Right renal cortex interstitium (tissue), 3 donors: Measurements from ENCODE around the gene RP2. TPM values are rescaled to one million over a fixed set of nuclear protein-coding genes. Genes with fewer than 3 reads are reported as not detected.

Source experiments
- DNase-seq, 3 donors: peaks; one replicate each; pipeline ENCODE4 v3.0.0-alpha.2; 2013; ENCODE audit warnings: low read depth in 3 of 3, low spot score in 2 of 3
- polyA plus RNA-seq, 3 donors: library from polyadenylated mRNA; unstranded; fragments of 120-200 nt; gene quantifications; one replicate each; pipeline ENCODE4 v1.2.1, GENCODE V29; 2013; ENCODE audit not compliant: insufficient read length in 3 of 3

Gene RP2
- polyA plus RNA-seq: 10 to 100 TPM; 14.7 to 15.9 (median 15.5) TPM

DNA sequence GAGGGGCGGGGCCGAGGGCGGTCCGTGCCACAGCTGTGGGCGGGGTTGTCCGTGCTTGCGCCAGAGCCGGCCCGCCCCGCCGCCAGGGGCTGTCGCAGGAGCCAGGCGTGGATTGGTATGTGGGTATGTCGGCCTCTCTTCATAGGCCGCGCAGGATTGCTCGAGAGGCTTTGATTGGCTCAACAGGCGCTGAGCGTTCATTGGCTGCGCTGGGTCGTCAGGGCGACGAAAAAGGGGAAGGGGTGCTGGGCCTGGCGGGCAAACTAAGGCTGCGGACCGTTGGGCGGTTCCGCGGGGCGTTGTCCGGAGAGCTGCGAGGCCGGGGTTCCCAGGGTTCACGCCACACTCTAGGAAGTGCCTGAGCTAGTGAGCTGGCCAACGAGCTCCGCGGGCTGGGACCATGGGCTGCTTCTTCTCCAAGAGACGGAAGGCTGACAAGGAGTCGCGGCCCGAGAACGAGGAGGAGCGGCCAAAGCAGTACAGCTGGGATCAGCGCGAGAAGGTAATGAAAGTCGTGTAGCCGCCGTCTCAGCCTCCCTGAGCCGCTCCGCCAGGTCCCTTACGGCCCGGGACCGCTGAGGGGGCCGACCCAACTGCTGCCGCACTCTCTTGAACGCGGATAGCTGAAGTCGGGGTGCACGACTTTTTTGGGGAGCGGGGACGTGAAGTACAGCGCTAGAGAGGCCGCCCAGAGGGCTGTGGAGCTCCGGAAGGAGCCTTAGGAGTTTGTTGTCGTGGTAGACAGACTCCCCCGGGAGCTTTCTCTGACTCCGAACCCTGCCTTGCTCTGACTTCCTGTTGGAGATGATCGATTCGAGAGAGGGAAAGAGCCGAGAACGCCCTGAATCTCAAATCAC is at the start of gene RP2:
TSS of gene RP2 (plus strand) at position 343 of the 857 bp plus-strand sequence. CDS start at position 401, 58 bp downstream.
- DNase-seq: peak; percentile 60 to 86 (median 71)

DNA sequence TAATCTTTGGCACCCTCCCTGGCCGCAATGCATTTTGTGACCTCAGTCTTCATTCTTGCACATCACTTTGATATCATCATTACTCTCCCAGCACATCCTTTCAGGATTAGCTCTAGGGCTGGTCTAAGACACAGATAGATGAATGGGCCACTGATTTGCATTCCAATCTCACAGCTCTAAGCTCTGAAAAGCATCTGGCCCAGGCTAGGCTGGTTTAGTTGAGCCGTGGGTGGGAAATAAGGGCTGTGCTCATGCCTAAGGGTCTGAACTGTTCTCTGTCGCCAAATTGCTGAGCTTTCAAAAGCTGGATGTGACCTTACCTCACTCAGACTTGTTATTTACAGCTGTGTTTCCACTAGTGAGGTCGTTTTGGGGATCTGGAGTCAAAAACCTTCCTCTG is 47.9 kb upstream of the RP2 start:
- no peak for DNase-seq

DNA sequence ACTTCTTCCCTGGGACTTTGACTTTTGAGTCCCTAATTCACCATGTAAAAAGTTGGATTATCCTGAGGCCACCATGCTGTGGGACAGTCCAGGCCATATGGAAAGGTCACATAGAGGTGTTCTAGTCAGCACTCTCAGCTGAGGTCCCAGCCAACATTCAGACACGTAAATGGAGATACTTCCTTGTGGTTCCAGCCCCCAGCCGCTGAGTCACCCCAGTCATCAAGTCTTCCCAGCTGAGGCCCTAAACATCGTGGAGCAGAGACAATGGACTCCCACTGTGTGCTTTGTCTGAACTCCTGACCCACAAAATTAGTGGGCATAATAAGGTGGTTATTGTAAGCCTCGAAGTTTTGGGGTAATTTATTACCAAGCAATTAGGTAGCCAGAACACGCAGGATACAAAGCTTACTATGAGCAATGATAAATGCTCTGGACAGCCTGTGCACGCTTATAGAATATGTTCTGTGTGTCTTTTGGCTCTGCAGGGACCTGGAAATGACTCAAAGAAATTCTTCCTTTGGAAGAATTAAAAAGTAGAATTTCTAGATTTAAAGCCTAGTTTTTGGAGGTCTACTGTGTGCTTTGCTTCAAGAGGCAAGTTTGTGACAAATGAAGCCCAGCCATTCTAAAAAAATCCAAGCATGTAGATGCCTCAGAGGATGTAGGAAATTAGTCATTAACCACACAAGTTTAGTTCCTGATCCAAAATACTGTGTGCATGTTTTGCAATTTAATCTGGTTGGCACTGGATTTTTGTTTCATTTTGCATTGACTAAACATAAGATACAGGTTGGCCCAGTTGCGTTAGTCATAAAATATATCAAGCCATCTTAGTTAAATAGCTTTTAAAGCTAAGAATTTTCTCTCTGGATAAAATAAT is 44.7 kb upstream of the RP2 start:
- DNase-seq: no peak

DNA sequence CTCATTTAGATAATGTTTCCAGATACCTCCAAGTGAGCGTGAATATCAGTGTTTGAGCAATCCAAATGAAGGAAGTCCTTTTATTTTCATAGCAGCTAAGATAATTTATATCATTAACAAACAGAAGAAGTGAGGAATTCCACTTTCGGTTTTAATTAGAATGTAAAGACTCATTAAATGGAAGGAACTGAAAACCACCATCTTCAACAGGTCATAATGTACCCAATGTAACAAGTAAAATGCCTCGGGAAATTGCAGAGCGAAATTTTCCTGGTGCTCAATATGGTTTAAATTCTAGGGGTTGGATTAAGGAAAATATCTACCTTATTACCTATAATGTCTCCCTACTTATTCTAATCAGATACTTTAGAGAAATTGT is 44.0 kb upstream of the RP2 start:
- no peak for DNase-seq

DNA sequence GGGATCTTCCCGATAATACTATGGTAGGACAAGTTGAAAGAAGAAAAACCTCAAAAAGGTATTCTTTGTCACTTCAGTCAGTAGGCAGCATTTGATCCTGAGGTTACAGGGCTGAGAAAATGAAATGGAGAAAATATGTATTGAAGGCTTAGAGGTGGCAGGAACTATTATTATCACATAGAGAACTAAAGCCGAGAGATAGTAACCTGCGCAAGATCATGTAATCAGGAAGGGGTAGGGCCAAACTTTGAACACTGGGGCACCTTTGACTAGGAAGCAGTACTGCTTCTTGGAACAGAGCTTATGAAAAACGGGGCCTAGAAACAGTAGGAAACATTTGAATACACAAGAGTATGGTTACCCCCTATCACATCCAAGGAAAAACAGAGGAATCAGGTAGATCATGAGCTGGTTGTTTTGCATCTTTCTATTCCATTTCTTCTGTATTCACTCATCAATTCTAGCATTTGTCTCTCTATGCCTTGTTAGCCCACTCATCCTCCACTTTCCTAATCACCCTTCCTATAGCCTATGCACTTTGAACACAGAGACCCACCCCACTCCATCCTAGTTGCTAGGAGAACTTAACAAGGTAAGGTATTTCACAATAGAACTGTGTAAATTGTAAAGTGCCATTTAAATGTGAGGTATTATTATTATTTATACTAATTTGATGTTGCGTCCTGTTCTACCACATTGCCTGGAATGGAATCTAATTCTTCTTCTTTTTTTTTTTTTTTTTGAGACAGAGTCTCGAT is 43.3 kb upstream of the RP2 start:
- DNase-seq: no peak

DNA sequence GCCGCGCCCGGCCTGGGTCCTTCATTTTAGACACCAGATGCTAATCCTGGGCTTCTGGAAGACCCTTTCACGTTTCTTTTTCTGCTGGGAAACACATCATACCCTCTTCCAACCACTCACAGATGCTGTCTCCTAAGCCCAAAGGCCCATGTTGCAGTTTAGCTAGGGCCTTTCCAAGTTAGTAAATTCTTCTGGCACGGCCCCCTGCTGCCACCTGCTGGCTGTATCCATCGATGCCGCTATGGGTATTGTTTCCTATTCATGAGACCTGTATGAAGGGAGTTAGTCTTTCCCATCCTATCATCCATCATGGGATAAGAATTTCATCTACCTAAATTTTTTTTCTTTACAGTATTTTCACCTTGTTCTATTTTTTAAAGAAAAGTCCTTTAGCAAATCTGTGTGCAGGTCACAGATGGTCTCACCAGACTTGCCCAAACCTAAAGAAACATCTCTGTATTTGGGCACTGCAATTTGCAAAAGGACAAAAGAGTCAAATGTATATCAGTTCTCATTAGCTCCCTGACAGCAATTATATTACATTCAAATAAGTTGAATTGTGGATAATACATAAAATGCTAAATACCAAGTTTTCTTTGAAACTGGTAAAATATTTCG is 40.2 kb upstream of the RP2 start:
- peak in 2 of 3 donors; percentile 10 to 25 for DNase-seq

DNA sequence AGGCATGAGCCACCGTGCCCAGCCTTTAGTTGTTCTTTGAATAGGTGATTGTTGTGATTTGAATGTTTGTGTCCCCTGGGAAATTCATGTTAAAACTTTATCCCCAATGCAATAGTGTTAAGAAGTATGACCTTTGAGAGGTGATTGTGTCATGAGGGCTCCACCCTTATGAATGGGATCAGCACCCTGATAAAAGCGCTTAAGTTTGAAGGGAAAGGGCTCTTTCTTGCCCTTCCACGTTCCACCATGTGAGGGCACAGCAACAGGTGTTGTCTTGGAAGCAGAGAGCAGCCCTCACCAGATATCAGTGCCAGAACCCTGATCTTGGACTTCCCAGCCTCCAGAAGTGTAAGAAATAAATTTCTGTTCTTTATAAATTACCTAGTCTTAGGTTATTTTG is 33.7 kb upstream of the RP2 start:
- no peak for DNase-seq

DNA sequence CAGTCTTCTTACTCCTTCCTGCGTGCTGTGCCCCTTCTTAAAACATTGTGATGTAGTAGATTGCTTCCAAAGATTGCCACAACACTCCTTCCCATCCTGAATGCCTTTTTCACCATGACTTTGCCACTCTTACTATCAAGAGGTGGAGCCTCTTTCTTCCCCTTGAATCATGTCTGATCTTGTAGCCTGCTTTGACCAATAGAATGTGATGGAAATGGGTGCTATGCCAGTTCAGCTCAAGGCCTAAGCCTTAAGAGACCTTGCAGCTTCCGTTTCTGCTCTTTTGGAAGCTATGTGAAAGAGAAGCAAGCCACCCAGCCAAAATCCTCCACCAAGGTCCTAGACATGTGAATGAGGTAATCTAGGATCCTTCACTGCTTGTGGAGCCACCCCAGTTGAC is 31.6 kb upstream of the RP2 start:
- no peak for DNase-seq

DNA sequence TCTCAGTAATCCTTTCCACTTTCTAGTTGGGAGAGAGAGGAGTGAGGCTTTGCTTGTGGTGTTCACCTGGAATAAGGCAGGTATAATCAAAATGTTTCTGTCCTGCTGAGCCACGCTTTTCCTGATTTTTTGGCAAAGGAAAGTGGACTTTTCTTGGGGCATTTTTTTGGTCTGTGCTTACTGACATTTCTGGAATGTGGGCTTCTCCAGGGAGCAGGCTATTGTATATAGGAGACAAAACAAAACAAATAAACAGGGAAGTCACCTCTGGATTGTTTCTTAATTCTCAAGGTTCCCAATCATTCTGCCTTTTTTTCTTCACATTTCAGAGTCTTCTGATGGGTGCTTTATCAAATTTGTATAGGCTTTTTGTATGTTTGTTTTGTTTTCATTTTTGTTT is 25.7 kb upstream of the RP2 start:
- no peak for DNase-seq

DNA sequence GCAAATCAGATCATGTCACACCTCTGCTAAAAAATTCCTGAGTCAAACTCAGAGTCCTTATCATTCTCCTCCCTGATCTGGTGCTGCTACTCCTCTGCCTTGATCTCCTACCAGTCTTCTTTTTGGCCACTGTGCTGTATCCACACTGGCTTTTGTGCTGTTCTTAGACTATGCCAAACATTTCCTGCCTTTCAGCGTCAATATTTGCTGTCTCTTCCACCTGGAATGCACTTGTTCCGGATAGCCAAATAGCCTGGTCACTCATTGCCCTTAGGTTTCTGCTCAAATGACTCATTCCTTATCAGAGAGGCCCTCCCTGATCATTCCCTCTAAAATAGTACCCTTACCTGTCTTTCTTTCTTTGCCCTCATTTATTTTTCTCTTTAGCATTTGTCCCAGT is 24.4 kb upstream of the RP2 start:
- DNase-seq: no peak

DNA sequence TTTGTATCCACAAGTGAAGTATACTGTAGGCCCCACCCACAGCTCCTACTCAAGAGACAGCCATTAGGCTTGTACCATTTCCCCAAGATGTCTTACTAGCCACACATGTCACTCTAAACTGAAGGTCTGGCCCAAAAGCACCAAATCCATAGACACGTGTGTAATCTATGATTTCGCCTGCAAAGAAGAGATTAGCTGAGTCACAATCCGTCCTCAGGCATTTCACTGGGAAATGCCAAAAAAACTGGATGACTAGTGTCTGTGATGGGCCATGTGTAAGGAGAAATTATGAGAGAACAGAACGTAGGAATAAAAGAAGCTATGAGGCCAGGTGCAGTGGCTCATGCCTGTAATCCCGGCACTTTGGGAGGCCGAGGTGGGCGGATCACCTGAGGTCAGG is 21.9 kb upstream of the RP2 start:
- DNase-seq: no peak

DNA sequence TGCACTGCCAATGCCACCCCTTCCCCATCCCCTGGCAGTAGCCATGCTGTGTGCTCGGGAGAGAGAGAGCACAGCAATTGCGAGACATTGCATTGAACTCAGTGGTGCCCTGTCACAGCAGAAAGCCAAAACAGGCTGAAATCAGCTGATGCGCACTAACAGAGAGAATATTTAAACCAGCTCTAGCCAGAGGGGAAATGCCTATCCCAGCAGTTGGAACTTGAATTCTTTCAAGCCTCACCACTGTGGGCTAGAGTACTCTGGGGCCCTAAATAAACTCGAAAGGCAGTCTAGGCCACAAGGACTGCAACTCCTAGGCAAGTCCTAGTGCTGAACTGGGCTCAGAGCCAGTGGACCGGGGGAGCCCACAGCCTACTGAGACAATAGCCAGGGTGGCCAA is 17.7 kb upstream of the RP2 start:
- DNase-seq: no peak

DNA sequence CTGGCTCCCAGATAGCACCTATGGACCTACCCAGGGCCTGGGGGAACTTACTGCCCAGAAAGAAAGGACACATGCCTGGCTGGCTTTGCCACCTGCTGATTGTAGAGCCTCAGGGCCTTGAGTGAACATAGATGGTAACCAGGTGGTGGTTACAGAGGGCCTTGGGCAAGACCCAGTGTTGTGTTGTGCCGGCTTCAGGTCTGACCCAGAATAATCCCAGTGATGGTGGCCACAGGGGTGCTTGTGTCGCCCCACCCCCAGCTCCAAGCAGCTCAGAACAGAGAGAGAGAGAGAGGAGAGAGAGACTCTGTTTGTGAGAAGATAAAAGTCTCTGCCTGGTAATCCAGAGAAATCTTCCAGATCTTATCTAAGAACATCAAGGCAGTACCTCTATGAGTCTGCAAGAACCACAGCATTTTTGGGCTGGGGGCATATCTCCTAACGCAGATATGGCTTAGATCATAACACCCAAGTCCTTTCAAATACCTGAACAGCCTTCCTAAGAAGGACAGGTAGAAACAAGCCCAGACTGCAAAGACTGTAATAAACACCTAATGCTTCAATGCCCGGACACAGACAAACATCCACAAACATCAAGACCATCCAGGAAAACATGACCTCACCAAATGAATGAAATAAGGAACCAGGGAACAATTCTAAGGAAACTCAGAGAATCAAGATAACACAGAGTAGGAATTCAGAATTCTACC is 16.3 kb upstream of the RP2 start:
- no peak for DNase-seq

DNA sequence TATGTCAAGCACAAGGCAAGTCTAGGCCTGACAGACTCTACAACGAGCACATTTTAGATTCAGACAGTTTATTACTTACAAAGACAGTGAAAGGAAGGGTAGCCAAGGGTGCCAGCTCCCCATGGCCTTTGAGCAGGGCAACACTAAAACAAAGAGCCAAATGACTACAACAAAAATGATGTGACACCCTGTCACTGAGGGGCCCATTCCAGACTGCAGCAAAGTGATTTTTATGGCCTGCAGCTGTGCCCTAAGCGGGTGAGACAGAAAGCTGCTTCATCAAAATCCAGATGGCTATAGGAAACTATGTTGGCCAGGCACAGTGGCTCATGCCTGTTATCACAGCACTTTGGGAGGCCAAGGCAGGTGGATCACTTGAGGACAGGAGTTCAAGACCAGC is 13.4 kb upstream of the RP2 start:
- no peak for DNase-seq

DNA sequence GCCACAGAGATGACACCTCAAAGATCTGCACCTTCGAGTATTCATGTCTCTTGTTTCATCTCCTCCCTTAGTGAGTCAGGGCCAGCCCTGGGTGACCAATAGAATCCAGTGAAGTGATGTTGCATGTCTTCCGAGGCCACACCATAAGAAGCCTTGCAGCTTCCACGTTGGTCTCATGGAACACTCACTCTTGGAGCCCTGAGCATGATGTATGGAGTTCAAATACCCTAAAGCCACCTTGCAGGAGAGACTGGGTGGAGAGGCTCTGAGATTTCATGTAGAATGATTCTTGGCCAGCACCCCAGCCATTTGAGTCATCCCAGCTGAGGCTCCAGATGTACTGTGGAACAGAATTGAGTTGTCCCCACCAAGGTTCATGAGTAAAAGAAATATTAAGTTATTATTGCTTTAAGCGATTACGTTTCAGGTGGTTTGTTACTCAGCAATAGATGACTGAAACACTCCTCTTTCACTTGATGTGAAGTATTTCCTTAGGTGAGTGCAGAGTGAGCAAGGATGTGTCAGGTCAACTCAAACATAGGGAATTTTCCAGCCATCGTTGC is 5.0 kb upstream of the RP2 start:
- DNase-seq: no peak

DNA sequence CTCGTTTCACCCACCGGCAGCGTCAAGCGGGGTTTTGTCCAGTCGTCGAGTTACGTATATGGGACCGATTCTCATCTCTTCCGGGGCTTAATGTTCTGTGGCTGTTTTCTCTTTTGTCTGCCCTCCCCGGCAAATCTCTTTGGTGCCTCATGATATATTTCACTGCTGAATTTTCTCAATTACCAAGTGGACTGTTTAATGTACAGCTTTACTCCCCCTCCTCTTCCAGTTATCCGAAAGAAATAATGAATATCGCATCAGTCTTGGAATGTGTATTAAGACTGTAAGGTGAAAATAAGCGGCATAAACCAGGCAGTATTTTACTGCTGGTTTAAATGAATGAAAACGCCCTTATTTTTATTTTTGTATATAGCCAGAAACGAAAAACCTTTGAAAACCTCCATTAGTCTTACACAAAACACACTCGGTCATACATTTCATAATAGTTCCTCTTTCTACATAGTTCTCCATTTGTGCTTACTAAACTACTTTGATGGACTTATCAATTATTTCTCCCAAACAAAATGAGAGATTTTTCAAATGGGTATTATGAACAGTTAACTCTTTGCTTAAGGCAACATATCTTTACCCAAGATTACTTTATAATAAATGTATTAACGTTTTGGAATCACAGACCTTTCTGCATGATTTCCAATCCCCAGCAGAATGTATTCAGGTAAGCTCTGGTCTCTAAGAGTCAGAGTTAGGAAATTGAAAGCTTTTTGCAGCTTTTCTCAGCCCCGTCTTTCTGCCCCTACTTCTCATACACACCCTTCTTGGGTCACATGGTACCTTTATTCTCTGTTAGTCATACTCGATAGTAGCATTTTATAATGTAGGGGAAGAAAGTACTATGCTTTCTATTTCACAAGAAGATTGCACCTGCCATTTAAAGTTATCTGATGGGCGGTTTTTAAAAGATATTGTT is 979 bp downstream of the RP2 start:
- DNase-seq: peak in 1 of 3 donors; percentile 2

DNA sequence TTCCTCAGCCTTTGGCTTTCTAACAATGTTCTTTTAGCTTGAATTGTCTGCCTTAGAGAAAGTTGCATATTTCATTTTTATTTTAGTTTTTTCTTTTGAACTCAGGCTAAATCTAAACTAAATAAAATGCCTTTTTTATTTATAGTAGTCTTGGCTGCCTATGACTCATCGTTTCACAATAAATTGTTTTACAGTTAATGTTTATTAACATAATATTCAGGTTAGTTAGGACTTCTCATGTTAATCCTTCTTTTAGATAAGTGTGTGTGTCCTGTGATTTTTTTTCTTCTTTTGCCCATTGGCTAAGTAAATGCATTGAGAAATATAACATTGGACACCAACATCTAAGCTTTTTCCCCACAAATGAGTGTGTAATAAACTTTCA is 1.6 kb downstream of the RP2 start:
- no peak for DNase-seq

DNA sequence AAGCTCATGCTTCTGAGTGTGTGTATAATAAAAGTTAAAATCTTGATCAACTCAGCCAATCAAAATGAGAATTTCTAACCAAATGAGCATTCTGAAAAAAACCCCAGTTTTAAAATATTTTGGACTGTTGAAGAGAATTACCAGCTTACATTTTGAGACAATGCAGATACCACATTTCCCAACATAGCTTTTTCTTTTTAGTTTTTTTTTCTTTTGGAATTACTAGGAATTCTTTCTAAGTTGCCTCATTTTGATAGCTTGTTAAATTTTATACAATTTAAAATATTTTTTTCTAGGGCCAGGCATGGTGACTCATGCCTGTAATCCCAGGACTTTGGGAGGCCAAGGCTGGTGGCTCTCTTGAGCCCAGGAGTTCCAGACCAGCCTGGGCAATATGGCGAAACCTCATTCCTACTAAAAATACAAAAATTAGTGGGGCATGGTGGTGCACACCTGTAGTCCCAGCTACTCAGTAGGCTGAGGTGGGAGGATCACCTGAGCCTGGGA is 2.2 kb downstream of the RP2 start:
- no peak for DNase-seq
